T-helper 17 cell (primary cell): Measurements from ENCODE around the gene PHF11. TPM values are rescaled to one million over a fixed set of nuclear protein-coding genes. Genes with fewer than 3 reads are reported as not detected.

ENCODE experiments used
- ATAC-seq: fragments of 150-1000 bp; cut with Tn5 transposase; 2 replicates; pipeline ENCODE4 v1.10.0; 2021; ENCODE audit warnings: mild to moderate bottlenecking, moderate library complexity
- DNase-seq, 3 donors: peaks; one replicate each; pipeline versions ENCODE4 v3.0.0 to v3.0.0-alpha.2; 2020 to 2021
- H3K9me3 ChIP-seq: one replicate; pipeline ENCODE4 v1.7.0; 2013; ENCODE audit warnings: low read length, mild to moderate bottlenecking; ENCODE audit not compliant: control insufficient read depth, poor library complexity, severe bottlenecking
- H3K27ac Mint-ChIP-seq: one replicate; pipeline ENCODE4 v1.8.0; 2022; ENCODE audit warnings: mild to moderate bottlenecking, moderate library complexity, mixed read lengths
- H3K27me3 Mint-ChIP-seq: one replicate; pipeline ENCODE4 v1.8.0; 2022; ENCODE audit warnings: mixed read lengths
- H3K36me3 Mint-ChIP-seq: one replicate; pipeline ENCODE4 v1.8.0; 2022; ENCODE audit warnings: low read depth, mixed read lengths
- H3K4me1 Mint-ChIP-seq: one replicate; pipeline ENCODE4 v1.8.0; 2022; ENCODE audit warnings: mild to moderate bottlenecking, mixed read lengths
- H3K4me3 Mint-ChIP-seq: one replicate; pipeline ENCODE4 v1.8.0; 2022; ENCODE audit warnings: mild to moderate bottlenecking, moderate library complexity, mixed read lengths
- total RNA-seq, 4 donors: library from RNA in 2 of 4; stranded (reverse) in 2 of 4; gene quantifications; one replicate each; pipeline ENCODE4 v1.2.3 and lab custom pipeline; 2022 to 2026

The PHF11 gene
- total RNA-seq (100 to 1,000 TPM; 104 to 119 TPM), total RNA-seq (lab: John Stamatoyannopoulos, UW) (82.2 to 95.1 reads per million in 2 donors)

GRCh38 chr13:49495783-49496762, at the start of gene PHF11:
Gene PHF11, plus strand, starts transcription at chr13:49495953. Its CDS starts 49 bp downstream, at chr13:49496002.
- Mint-ChIP-seq H3K4me3 (peak within 1 kb of the TSS; percentile 95), H3K36me3 (peaks cover 2% of the 10 kb centered on the region), H3K27me3 (no peaks in the 10 kb centered on the region), H3K4me1 (peaks cover 56% of the 10 kb centered on the region), H3K27ac (peak within 1 kb of the TSS; percentile 93)
- DNase-seq (peak; percentile 71 to 81 (median 77)), ATAC-seq (peak; percentile 86)
- H3K9me3 ChIP-seq: no peaks in the 10 kb centered on the region

GRCh38 chr13:49446473-49446872, 49.3 kb upstream of the PHF11 start:
- H3K9me3 ChIP-seq: no peaks in the 10 kb centered on the region
- no peak for ATAC-seq
- peaks cover 31% of the 10 kb centered on the region for H3K4me1 Mint-ChIP-seq
- peak overlapping the region; percentile 19 for H3K4me3 Mint-ChIP-seq
- no peak for DNase-seq
- H3K27ac Mint-ChIP-seq: peak overlapping the region; percentile 83
- H3K27me3 Mint-ChIP-seq: no peaks in the 10 kb centered on the region
- peaks cover 5% of the 10 kb centered on the region for H3K36me3 Mint-ChIP-seq

GRCh38 chr13:49448753-49449152, 47.0 kb upstream of the PHF11 start:
- Mint-ChIP-seq H3K27me3 (no peaks in the 10 kb centered on the region), H3K27ac (peak overlapping the region; percentile 83), H3K36me3 (peaks cover 8% of the 10 kb centered on the region), H3K4me1 (peaks cover 33% of the 10 kb centered on the region), H3K4me3 (no peak overlapping the region)
- ATAC-seq (no peak), DNase-seq (no peak)
- no peaks in the 10 kb centered on the region for H3K9me3 ChIP-seq

GRCh38 chr13:49450105-49450819, 45.5 kb upstream of the PHF11 start:
- Mint-ChIP-seq H3K27me3 (no peaks in the 10 kb centered on the region), H3K4me3 (peak overlapping the region; percentile 57), H3K36me3 (peaks cover 8% of the 10 kb centered on the region), H3K27ac (peak overlapping the region; percentile 83), H3K4me1 (peaks cover 36% of the 10 kb centered on the region)
- DNase-seq: no peak
- ATAC-seq: no peak
- no peaks in the 10 kb centered on the region for H3K9me3 ChIP-seq

GRCh38 chr13:49452725-49453457, 42.9 kb upstream of the PHF11 start:
- no peak for ATAC-seq
- Mint-ChIP-seq H3K4me1 (peaks cover 23% of the 10 kb centered on the region), H3K4me3 (no peak overlapping the region)

GRCh38 chr13:49453465-49453864, 42.3 kb upstream of the PHF11 start:
- ATAC-seq (no peak), DNase-seq (no peak)
- no peaks in the 10 kb centered on the region for H3K9me3 ChIP-seq
- peaks cover 24% of the 10 kb centered on the region for H3K4me1 Mint-ChIP-seq
- H3K27ac Mint-ChIP-seq: no peak overlapping the region
- peaks cover 9% of the 10 kb centered on the region for H3K36me3 Mint-ChIP-seq
- H3K4me3 Mint-ChIP-seq: no peak overlapping the region
- H3K27me3 Mint-ChIP-seq: no peaks in the 10 kb centered on the region

More at GRCh38 chr13:49452725-49453457, 42.9 kb upstream of the PHF11 start:
- Mint-ChIP-seq H3K27me3 (no peaks in the 10 kb centered on the region), H3K27ac (no peak overlapping the region), H3K36me3 (peaks cover 8% of the 10 kb centered on the region)
- no peak for DNase-seq
- no peaks in the 10 kb centered on the region for H3K9me3 ChIP-seq

GRCh38 chr13:49454388-49455006, 41.3 kb upstream of the PHF11 start:
- Mint-ChIP-seq H3K4me3 (peak overlapping the region; percentile 74), H3K27ac (no peak overlapping the region), H3K27me3 (no peaks in the 10 kb centered on the region), H3K36me3 (peaks cover 9% of the 10 kb centered on the region), H3K4me1 (peaks cover 22% of the 10 kb centered on the region)
- no peaks in the 10 kb centered on the region for H3K9me3 ChIP-seq
- no peak for DNase-seq
- ATAC-seq: peak; percentile 90

GRCh38 chr13:49455007-49455398, 40.8 kb upstream of the PHF11 start:
- DNase-seq (no peak), ATAC-seq (peak; percentile 50)
- H3K4me3 Mint-ChIP-seq: no peak overlapping the region

GRCh38 chr13:49456156-49456555, 39.6 kb upstream of the PHF11 start:
- Mint-ChIP-seq H3K27me3 (no peaks in the 10 kb centered on the region), H3K36me3 (peaks cover 6% of the 10 kb centered on the region), H3K27ac (no peak overlapping the region), H3K4me1 (peaks cover 16% of the 10 kb centered on the region), H3K4me3 (no peak overlapping the region)
- DNase-seq (no peak), ATAC-seq (no peak)
- no peaks in the 10 kb centered on the region for H3K9me3 ChIP-seq

More at GRCh38 chr13:49455007-49455398, 40.8 kb upstream of the PHF11 start:
- Mint-ChIP-seq H3K36me3 (peaks cover 9% of the 10 kb centered on the region), H3K4me1 (peaks cover 21% of the 10 kb centered on the region), H3K27me3 (no peaks in the 10 kb centered on the region), H3K27ac (no peak overlapping the region)
- no peaks in the 10 kb centered on the region for H3K9me3 ChIP-seq

GRCh38 chr13:49457221-49457620, 38.5 kb upstream of the PHF11 start:
- no peak for DNase-seq
- no peaks in the 10 kb centered on the region for H3K27me3 Mint-ChIP-seq
- no peak for ATAC-seq
- H3K4me1 Mint-ChIP-seq: peaks cover 16% of the 10 kb centered on the region
- no peak overlapping the region for H3K27ac Mint-ChIP-seq
- H3K36me3 Mint-ChIP-seq: peaks cover 7% of the 10 kb centered on the region
- no peaks in the 10 kb centered on the region for H3K9me3 ChIP-seq
- no peak overlapping the region for H3K4me3 Mint-ChIP-seq

- H3K9me3 ChIP-seq: no peaks in the 10 kb centered on the region
- no peak overlapping the region for H3K27ac Mint-ChIP-seq
- H3K27me3 Mint-ChIP-seq: no peaks in the 10 kb centered on the region
- ATAC-seq (no peak), DNase-seq (no peak)
- peaks cover 9% of the 10 kb centered on the region for H3K4me1 Mint-ChIP-seq
- peaks cover 9% of the 10 kb centered on the region for H3K36me3 Mint-ChIP-seq
- no peak overlapping the region for H3K4me3 Mint-ChIP-seq
These were observed 36.2 kb upstream of the PHF11 start for GRCh38 chr13:49459580-49459979.

- H3K36me3 Mint-ChIP-seq: peaks cover 7% of the 10 kb centered on the region
- no peak overlapping the region for H3K27ac Mint-ChIP-seq
- no peak for ATAC-seq
These were observed 31.7 kb upstream of the PHF11 start for GRCh38 chr13:49464085-49464484.

More at GRCh38 chr13:49464085-49464484, 31.7 kb upstream of the PHF11 start:
- no peak for DNase-seq
- no peak overlapping the region for H3K4me3 Mint-ChIP-seq
- no peaks in the 10 kb centered on the region for H3K9me3 ChIP-seq
- no peaks in the 10 kb centered on the region for H3K27me3 Mint-ChIP-seq
- peaks cover 2% of the 10 kb centered on the region for H3K4me1 Mint-ChIP-seq
